ENCODE data around the gene AFF1. TPM values are rescaled to one million over a fixed set of nuclear protein-coding genes. Genes with fewer than 3 reads are reported as not detected.

The AFF1 gene
- total and polyA plus RNA-seq, 7 experiments from 2014 or later = 20.8 to 88.6 (median 66.8) TPM

DNA sequence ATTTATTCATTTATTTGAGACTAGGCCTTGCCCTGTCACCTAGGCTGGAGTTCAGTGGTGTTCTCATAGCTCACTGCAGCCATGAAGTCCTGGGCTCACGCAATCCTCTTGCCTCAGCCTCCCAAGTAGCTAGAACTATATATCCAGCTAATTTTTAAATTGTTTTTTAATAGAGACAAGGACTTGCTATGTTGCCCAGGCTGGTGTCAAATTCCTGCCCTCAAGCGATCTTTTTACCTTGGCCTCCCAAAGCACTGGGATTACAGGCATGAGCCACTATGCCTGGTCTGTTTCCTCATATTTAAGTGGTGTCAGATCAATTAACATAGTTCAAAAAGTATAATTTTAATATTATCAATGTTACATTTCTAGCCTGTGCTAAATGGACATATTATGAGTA is 68.5 kb downstream of the AFF1 start:
- H3K27me3 ChIP-seq (ENCODE audit: control insufficient read depth in 2 of 2, insufficient read depth in 2 of 2, low read length in 2 of 2) = no peaks in the 10 kb centered on the region
- peaks cover 0 to 9% (median 0%) of the 10 kb centered on the region in 3 experiments for H3K36me3 ChIP-seq (ENCODE audit: control insufficient read depth in 2 of 3, insufficient read depth in 3 of 3, low read length in 3 of 3)
- ChIA-PET POLR2A (interaction anchor here (7.5 kb wide), 1 partner anchor 66 kb away, joined by 193 read pairs; the partner anchor contains the start of gene AFF1), CTCF (no interaction called here)
- no peak overlapping the region for H3K27ac ChIP-seq (ENCODE audit: low read depth, low read length)
- peak overlapping the region in 4 of 9 donors; percentile 9 to 97 (median 58) for H3K27ac Mint-ChIP-seq
- intact Hi-C loops (cut with micrococcal nuclease) = loop anchor here (10.0 kb wide), 3 partner anchors 422 to 1452 kb away; partner anchors contain the start of genes HERC5 (in 1 of the 2) and NUDT9 (in 1 of the 2)
- H3K9me3 Mint-ChIP-seq = no peaks in the 10 kb centered on the region
- no peak overlapping the region for H3K4me3 ChIP-seq (ENCODE audit: low read length)
- DNase-seq (no peak), ATAC-seq (no peak)
- H3K36me3 Mint-ChIP-seq = peaks cover 0 to 2% (median 0%) of the 10 kb centered on the region in 5 donors
- H3K27me3 Mint-ChIP-seq = no peaks in the 10 kb centered on the region
- no peak overlapping the region for H3K4me3 Mint-ChIP-seq
- H3K4me1 ChIP-seq (ENCODE audit: control insufficient read depth in 2 of 2, insufficient read depth in 2 of 2, low read length in 2 of 2) = peaks cover 18 to 21% of the 10 kb centered on the region in 2 donors
- peaks cover 38 to 71% (median 58%) of the 10 kb centered on the region in 7 donors for H3K4me1 Mint-ChIP-seq
- H3K9me3 ChIP-seq (ENCODE audit: control insufficient read depth in 2 of 3, low read length in 3 of 3) = no peaks in the 10 kb centered on the region

DNA sequence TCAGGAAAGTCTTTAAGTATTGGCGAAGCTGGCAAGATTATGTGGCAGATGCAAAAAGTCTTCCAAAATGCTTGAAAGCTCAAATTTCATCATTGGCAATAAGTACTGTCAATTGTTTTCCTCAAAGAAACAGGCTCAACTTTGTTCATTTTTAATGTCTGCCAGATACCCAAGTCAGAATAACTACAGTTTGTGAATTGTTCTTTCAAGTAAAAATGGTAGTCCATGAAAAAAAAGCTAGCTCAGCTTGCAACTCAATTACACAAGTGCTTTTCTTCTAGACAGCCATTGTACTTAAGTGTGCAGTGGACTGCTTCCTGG is 70.5 kb downstream of the AFF1 start:
- CTCF ChIA-PET = interaction anchor here (0.7 to 5.4 kb wide), 4 partner anchors 70 to 89 kb away, joined by 3 to 23 read pairs (median 16); partner anchors contain the start of gene AFF1

DNA sequence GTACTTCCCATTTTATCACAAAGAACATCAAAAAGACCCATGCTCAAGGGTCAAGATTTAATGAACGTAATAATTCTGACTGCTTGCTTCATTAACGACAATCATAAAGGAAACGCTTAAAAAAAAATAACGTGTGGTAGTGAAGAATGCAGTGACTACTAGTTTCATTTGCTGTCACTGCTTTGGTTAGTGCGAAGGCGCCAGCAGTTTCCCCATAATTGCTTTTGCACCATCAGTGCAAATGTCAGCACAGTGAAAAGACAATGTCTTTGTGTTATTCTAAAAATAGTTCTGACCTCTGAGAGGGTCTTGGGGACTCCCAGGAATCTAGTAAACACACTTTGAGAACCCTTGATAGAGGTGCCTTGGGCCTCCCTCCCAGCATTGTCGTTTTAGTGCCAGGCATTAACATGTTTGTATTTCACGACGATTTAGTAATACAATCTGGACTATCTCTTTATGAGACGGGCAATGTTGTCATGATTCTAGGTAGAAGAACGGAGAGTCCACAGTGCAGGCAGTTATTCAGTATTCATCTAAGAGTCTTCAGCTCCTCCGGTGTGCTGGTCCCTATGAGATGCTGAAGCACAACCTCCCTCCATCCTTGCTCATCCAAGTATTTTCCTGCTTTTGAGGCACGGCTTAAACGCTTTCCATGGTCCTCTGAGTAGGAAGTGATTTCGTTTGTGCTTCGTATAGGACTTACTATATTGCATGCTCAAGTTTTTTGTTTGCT is 71.0 kb downstream of the AFF1 start:
- intact Hi-C loops (cut with micrococcal nuclease) = loop anchor here (1.0 to 10.0 kb wide), 22 partner anchors 17 to 1817 kb away; partner anchors contain the start of genes KLHL8 (in 2 of the 2), NUDT9 (in 2 of the 2), PPM1K (in 2 of the 2) and AFF1 (in 1 of the 2)
- H3K9me3 ChIP-seq (ENCODE audit: control insufficient read depth in 2 of 3, low read length in 3 of 3) = no peaks in the 10 kb centered on the region
- H3K27ac Mint-ChIP-seq = peak overlapping the region; percentile 95 to 99 (median 98)
- H3K4me3 ChIP-seq (ENCODE audit: low read length) = peak overlapping the region; percentile 85
- peaks cover 0 to 9% (median 0%) of the 10 kb centered on the region in 3 experiments for H3K36me3 ChIP-seq (ENCODE audit: control insufficient read depth in 2 of 3, insufficient read depth in 3 of 3, low read length in 3 of 3)
- peak overlapping the region; percentile 87 to 100 (median 93) for H3K4me3 Mint-ChIP-seq
- peaks cover 41 to 69% (median 54%) of the 10 kb centered on the region in 7 donors for H3K4me1 Mint-ChIP-seq
- peak overlapping the region; percentile 91 for H3K27ac ChIP-seq (ENCODE audit: low read depth, low read length)
- ChIA-PET POLR2A (interaction anchor here (0.6 to 7.5 kb wide), 25 partner anchors 8 to 1279 kb away, joined by 3 to 193 read pairs (median 5); partner anchors contain the start of genes AFF1, HSD17B11, KLHL8 and NUDT9), CTCF (interaction anchor here (0.7 to 5.4 kb wide), 7 partner anchors 67 to 100 kb away, joined by 3 to 23 read pairs (median 5); partner anchors contain the start of gene AFF1)
- H3K27me3 Mint-ChIP-seq = no peaks in the 10 kb centered on the region
- H3K36me3 Mint-ChIP-seq = peaks cover 0 to 2% (median 0%) of the 10 kb centered on the region in 5 donors
- ATAC-seq (no peak), DNase-seq (peak in 7 of 9 donors; percentile 9 to 42 (median 26))
- H3K27me3 ChIP-seq (ENCODE audit: control insufficient read depth in 2 of 2, insufficient read depth in 2 of 2, low read length in 2 of 2) = no peaks in the 10 kb centered on the region
- H3K4me1 ChIP-seq (ENCODE audit: control insufficient read depth in 2 of 2, insufficient read depth in 2 of 2, low read length in 2 of 2) = peaks cover 22 to 27% of the 10 kb centered on the region in 2 donors
- no peaks in the 10 kb centered on the region for H3K9me3 Mint-ChIP-seq

More for the DNA sequence above, 70.5 kb downstream of the AFF1 start:
- peak overlapping the region; percentile 85 for H3K4me3 ChIP-seq (ENCODE audit: low read length)
- H3K9me3 ChIP-seq (ENCODE audit: control insufficient read depth in 2 of 3, low read length in 3 of 3) = no peaks in the 10 kb centered on the region
- Mint-ChIP-seq H3K36me3 (peaks cover 0 to 2% (median 0%) of the 10 kb centered on the region in 5 donors), H3K27me3 (no peaks in the 10 kb centered on the region), H3K4me1 (peaks cover 44 to 73% (median 58%) of the 10 kb centered on the region in 7 donors), H3K27ac (peak overlapping the region; percentile 95 to 99 (median 98)), H3K9me3 (no peaks in the 10 kb centered on the region), H3K4me3 (peak overlapping the region; percentile 87 to 100 (median 93))
- POLR2A ChIA-PET = interaction anchor here (1.5 to 7.5 kb wide), 4 partner anchors 18 to 1279 kb away, joined by 3 to 193 read pairs (median 8); partner anchors contain the start of genes AFF1, HSD17B11 and PPM1K
- DNase-seq = peak in 1 of 9 donors; percentile 4
- intact Hi-C loops (cut with micrococcal nuclease) = loop anchor here (5.0 to 10.0 kb wide), 7 partner anchors 52 to 1607 kb away; partner anchors contain the start of genes HERC3 (in 1 of the 2), HERC5 (in 1 of the 2) and NUDT9 (in 1 of the 2)
- peaks cover 22 to 31% of the 10 kb centered on the region in 2 donors for H3K4me1 ChIP-seq (ENCODE audit: control insufficient read depth in 2 of 2, insufficient read depth in 2 of 2, low read length in 2 of 2)
- H3K27me3 ChIP-seq (ENCODE audit: control insufficient read depth in 2 of 2, insufficient read depth in 2 of 2, low read length in 2 of 2) = no peaks in the 10 kb centered on the region
- peak overlapping the region; percentile 91 for H3K27ac ChIP-seq (ENCODE audit: low read depth, low read length)
- peaks cover 0 to 9% (median 0%) of the 10 kb centered on the region in 3 experiments for H3K36me3 ChIP-seq (ENCODE audit: control insufficient read depth in 2 of 3, insufficient read depth in 3 of 3, low read length in 3 of 3)
- no peak for ATAC-seq

- Histone ChIP-seq H3K4me3 (ENCODE audit: low read length) (peak overlapping the region; percentile 85), H3K4me1 (ENCODE audit: control insufficient read depth in 2 of 2, insufficient read depth in 2 of 2, low read length in 2 of 2) (peaks cover 22 to 25% of the 10 kb centered on the region in 2 donors), H3K36me3 (ENCODE audit: control insufficient read depth in 2 of 3, insufficient read depth in 3 of 3, low read length in 3 of 3) (peaks cover 0 to 9% (median 0%) of the 10 kb centered on the region in 3 experiments), H3K27ac (ENCODE audit: low read depth, low read length) (peak overlapping the region; percentile 91), H3K9me3 (ENCODE audit: control insufficient read depth in 2 of 3, low read length in 3 of 3) (no peaks in the 10 kb centered on the region), H3K27me3 (ENCODE audit: control insufficient read depth in 2 of 2, insufficient read depth in 2 of 2, low read length in 2 of 2) (no peaks in the 10 kb centered on the region)
- DNase-seq (no peak), ATAC-seq (no peak)
- Mint-ChIP-seq H3K27ac (peak overlapping the region; percentile 95 to 99 (median 98)), H3K36me3 (peaks cover 0 to 2% (median 0%) of the 10 kb centered on the region in 5 donors), H3K9me3 (no peaks in the 10 kb centered on the region), H3K4me1 (peaks cover 40 to 72% (median 59%) of the 10 kb centered on the region in 7 donors), H3K27me3 (no peaks in the 10 kb centered on the region), H3K4me3 (peak overlapping the region; percentile 87 to 100 (median 93))
- CTCF ChIA-PET = interaction anchor here (0.6 to 5.4 kb wide), 7 partner anchors 67 to 232 kb away, joined by 3 to 23 read pairs (median 5); partner anchors contain the start of gene AFF1
- POLR2A ChIA-PET = interaction anchor here (0.6 to 7.5 kb wide), 27 partner anchors 8 to 1278 kb away, joined by 3 to 193 read pairs (median 4); partner anchors contain the start of genes AFF1, HSD17B11, KLHL8 and NUDT9
- intact Hi-C loops (cut with micrococcal nuclease) = loop anchor here (1.0 to 10.0 kb wide), 22 partner anchors 16 to 1816 kb away; partner anchors contain the start of genes KLHL8 (in 2 of the 2), NUDT9 (in 2 of the 2), PPM1K (in 2 of the 2) and AFF1 (in 1 of the 2)
Measured at GRCh38 chr4:87006426-87006675, 71.5 kb downstream of the AFF1 start.

GRCh38 chr4:87006676-87007527 is 72.1 kb downstream of the AFF1 start:
- no peaks in the 10 kb centered on the region for H3K36me3 Mint-ChIP-seq
- intact Hi-C loops (cut with micrococcal nuclease) = loop anchor here (1.0 to 10.0 kb wide), 22 partner anchors 16 to 1816 kb away; partner anchors contain the start of genes KLHL8 (in 2 of the 2), NUDT9 (in 2 of the 2), PPM1K (in 2 of the 2) and AFF1 (in 1 of the 2)
- H3K4me1 ChIP-seq (ENCODE audit: control insufficient read depth in 2 of 2, insufficient read depth in 2 of 2, low read length in 2 of 2) = peaks cover 25 to 28% of the 10 kb centered on the region in 2 donors
- no peaks in the 10 kb centered on the region for H3K27me3 Mint-ChIP-seq
- H3K27me3 ChIP-seq (ENCODE audit: control insufficient read depth in 2 of 2, insufficient read depth in 2 of 2, low read length in 2 of 2) = no peaks in the 10 kb centered on the region
- peak; percentile 88 for ATAC-seq
- peak overlapping the region; percentile 85 for H3K4me3 ChIP-seq (ENCODE audit: low read length)
- ChIA-PET POLR2A (interaction anchor here (0.6 to 7.5 kb wide), 31 partner anchors 8 to 1278 kb away, joined by 3 to 193 read pairs (median 4); partner anchors contain the start of genes AFF1, HSD17B11, KLHL8 and NUDT9), CTCF (interaction anchor here (0.6 to 5.4 kb wide), 7 partner anchors 68 to 231 kb away, joined by 3 to 23 read pairs (median 5); partner anchors contain the start of gene AFF1)
- peak overlapping the region; percentile 95 to 99 (median 98) for H3K27ac Mint-ChIP-seq
- peaks cover 39 to 72% (median 59%) of the 10 kb centered on the region in 7 donors for H3K4me1 Mint-ChIP-seq
- no peaks in the 10 kb centered on the region for H3K9me3 Mint-ChIP-seq
- no peaks in the 10 kb centered on the region for H3K9me3 ChIP-seq (ENCODE audit: control insufficient read depth in 2 of 3, low read length in 3 of 3)
- H3K36me3 ChIP-seq (ENCODE audit: control insufficient read depth in 2 of 3, insufficient read depth in 3 of 3, low read length in 3 of 3) = peaks cover 0 to 9% (median 0%) of the 10 kb centered on the region in 3 experiments
- DNase-seq = peak; percentile 85 to 92 (median 89)
- H3K4me3 Mint-ChIP-seq = peak overlapping the region; percentile 87 to 100 (median 93)
- H3K27ac ChIP-seq (ENCODE audit: low read depth, low read length) = peak overlapping the region; percentile 91

All from naive thymus-derived CD4-positive, alpha-beta T cell (primary cell).